GM18951 (cell line): ENCODE measurements around the gene DCAF11.

Experiments
- POLR2A ChIP-seq: IDR thresholded peaks from 4 replicates; pipeline ENCODE4 v1.6.1; 2011; ENCODE audit warnings: mild to moderate bottlenecking; ENCODE audit not compliant: insufficient read length, insufficient read depth; ENCODE audit errors: extremely low read depth
- in situ Hi-C: fragments of 300-500 bp; cut with MboI; formaldehyde crosslinking; loops from one replicate; pipeline ENCODE4 v1.12.0; 2022; ENCODE audit warnings: low sequenced_read_pairs, mixed read lengths, inconsistent platforms; ENCODE audit not compliant: unreplicated experiment

DCAF11 gene

GRCh38 chr14:24136684-24137528, 22.3 kb downstream of the DCAF11 start:
- no peak for TF ChIP-seq POLR2A
- in situ Hi-C loops: no loop called here

DNA sequence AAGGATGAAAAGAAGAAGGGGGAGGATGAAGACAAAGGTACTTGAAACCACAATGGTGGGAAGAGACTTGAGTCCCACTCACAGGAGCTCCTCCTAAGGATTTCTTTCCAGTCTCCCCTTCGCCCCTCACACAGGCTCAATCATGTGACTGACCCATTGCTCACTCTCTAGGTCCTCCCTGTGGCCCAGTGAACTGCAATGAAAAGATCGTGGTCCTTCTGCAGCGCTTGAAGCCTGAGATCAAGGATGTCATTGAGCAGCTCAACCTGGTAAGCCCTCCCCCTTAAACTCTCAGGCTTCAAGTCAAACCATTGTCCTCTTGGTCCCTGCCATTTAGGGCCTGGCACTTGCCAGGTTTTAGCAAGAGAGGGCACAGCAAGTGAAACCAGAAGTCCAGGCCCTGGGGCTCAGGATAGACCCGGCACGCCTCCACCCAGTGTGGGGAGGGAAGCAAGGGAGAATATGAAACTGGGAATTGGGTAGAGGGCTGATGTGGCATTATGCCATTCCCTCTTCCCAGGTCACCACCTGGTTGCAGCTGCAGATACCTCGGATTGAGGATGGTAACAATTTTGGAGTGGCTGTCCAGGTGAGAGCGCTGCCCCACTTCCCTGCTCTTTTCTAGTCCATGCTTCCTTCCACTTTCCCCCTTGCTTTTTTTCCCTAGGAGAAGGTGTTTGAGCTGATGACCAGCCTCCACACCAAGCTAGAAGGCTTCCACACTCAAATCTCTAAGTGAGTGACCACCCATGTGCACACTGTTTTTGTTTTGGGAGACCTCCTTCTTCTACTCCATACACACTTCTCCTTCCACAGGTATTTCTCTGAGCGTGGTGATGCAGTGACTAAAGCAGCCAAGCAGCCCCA, 23.2 kb downstream of the DCAF11 start:
- in situ Hi-C loops: no loop called here
- no peak for TF ChIP-seq POLR2A

GRCh38 chr14:24138396-24139271, 24.1 kb downstream of the DCAF11 start:
- in situ Hi-C loops: no loop called here
- TF ChIP-seq POLR2A: peak; percentile 20

DNA sequence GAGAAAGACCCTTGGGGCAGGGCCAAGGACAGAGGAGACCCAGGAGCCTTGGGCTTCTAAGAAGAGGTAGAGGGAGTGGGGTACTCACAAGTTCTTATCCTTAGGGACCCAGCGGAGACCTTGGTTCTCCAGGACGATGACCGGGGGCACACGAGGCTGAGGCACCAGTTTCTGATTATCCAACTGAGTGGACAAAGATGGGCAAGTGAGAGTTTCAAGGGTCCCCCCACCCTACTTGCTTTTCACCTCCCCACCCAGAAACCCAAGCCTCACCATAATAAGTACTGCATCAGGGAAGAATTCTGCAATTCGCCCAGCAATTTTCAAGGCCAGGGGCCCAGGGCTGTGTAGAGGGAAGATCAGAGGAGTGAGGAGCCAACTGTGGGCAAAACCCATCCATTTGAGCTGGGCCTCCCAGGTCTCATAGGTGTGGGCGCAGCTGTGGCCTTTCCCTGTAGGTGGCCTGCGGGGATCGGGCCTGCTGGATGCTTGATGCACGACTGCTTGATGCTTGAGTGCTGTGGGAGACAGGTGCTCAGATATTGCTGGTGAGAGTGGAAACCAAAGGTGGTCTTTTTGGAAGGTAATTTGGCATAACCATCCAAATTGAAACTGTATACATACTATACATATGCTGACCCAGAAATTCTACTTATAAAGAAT, 24.8 kb downstream of the DCAF11 start:
- in situ Hi-C loops: no loop called here
- TF ChIP-seq POLR2A: peak; percentile 9

DNA sequence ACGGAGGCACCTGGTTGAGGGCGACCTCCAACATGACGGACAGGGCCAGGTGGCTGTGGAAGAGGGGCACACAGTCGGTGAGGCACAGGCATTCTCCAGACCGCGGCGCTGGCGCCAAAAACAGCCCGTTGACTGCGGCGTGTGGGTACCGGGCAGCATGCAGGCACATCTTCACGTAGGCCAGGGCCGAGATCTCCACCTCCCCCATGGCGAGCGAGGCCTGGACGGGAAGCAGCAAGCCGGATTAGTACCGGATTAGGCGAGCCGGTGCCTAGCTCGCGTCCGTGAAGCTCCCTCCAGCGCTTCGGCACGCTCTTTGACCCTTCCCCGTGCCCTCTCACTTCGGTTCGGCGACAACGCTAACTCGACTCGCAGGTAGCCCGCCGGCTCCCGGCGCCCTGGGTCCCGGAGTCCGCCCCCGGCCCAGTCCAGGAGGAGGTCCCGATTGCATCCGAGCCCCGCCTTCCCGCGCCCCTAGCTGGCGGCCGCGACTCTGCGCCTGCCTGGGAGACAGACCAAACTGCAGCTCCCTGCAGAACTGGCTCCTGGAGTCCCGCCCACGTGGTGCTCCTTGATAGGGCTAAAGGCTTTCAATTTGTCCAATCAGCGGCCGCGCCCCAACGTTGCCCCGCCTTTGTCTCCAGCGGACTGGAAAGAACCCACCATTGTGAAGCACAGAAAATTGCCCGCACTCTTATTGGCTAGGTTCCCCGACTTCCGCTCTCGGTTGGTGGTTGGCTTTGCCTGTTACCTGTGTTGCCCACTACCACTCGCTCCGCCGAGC, 26.7 kb downstream of the DCAF11 start, which contains the start of gene EMC9:
Gene EMC9, minus strand, starts transcription at position 495 of the 784 bp plus-strand sequence. Its CDS starts 287 bp downstream, at position 208.
- TF ChIP-seq POLR2A: peak; percentile 93
- in situ Hi-C loops: no loop called here

- TF ChIP-seq POLR2A: no peak
- in situ Hi-C loops: no loop called here
Measured at GRCh38 chr14:24143511-24143910, 28.9 kb downstream of the DCAF11 start.

DNA sequence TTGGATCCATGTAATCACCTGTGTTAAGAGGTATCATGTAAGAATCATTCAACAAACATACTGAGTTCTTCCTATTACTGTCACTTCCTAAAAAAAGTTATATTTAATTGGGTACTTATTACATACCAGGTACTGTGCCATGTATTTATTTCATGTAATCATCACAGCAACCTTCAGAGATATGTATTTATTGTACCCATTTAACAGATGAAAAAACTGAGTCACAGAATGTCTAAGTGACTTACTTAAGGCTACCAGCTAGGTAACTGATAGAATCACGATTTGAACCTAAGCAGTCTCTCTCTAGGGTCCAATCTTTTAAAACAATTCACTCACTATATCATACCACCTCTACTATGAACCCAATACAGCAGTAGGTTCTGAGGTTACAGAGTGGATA, 29.9 kb downstream of the DCAF11 start:
- in situ Hi-C loops: no loop called here
- no peak for TF ChIP-seq POLR2A

DNA sequence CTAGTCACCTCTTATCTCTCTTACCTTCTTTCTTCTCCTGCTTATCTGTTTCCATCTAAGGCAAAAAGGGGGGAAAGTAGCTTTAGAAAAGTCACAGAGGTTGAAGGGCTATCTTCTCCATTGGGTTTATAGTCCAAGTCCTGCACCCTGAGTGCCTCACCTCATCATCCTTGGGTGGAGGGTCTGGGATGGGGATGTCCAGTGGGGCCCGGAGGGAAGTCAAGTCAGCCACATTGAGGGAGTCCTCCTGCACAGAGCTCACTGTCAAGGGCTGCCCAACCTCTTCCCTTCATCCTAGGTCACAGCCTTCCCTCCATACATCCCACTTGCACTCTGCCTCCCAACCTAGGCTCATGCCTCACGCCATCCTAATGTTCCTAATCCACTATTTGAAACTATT, 30.6 kb downstream of the DCAF11 start:
- no peak for TF ChIP-seq POLR2A
- in situ Hi-C loops: no loop called here

DNA sequence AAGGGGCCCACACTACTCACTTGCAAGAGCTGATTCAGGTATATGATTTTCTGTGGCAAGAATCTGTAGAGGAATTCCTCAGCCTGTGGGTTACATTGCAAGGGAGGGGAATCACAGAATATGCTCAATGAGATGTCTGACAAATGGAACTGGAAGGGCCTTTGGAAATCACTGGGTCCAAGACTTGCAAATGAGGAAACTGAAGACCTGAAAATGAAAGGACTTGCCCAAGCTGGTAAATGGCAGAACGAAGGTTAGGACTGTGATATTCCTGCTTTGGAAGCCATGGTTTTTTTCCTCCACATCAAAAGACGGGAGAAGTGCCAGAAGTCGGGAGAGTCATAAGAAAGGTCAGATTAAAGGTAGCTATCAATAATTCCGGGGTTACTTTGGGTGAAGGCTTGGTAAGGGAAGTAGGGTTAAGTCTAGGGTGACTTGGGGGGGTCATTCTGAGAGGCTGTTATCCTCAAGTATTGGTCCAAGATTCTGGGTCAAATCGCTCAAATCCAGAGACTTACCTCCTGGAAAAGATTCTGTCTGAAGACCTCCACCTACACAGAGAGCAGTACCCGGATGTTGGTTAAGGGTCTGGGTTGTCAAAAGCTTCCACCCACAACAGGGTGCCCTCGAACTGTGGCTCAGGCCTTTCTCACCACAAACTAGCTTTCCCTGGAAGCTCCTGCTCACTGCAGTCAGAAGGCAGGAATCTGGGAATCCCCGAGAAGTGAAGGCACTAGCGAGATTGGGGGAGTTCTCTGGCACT, 31.3 kb downstream of the DCAF11 start:
- in situ Hi-C loops: no loop called here
- no peak for TF ChIP-seq POLR2A

- in situ Hi-C loops: no loop called here
Measured at GRCh38 chr14:24146453-24146977, 31.9 kb downstream of the DCAF11 start, which contains the start of gene PSME2. TSS of gene PSME2 (minus strand) at chr14:24146610. CDS start at chr14:24146581, 29 bp downstream.

GRCh38 chr14:24146978-24147760, 32.6 kb downstream of the DCAF11 start, which contains the start of gene RNF31:
TSS of gene RNF31 (plus strand) at chr14:24147498. CDS start at chr14:24147699, 201 bp downstream.
- in situ Hi-C loops: no loop called here
- TF ChIP-seq POLR2A: peak; percentile 73

More at GRCh38 chr14:24146453-24146977, 31.9 kb downstream of the DCAF11 start, which contains the start of gene PSME2:
- TF ChIP-seq POLR2A: peak; percentile 83
